Thyroid gland (tissue), 4 donors: ENCODE data around the gene FOXE3. TPM values are rescaled to one million over a fixed set of nuclear protein-coding genes. Genes with fewer than 3 reads are reported as not detected.
A peak's percentile ranks its signal among the peaks of the same experiment; 100 is the strongest.

Experiments
- DNase-seq, 2 donors: peaks; one replicate each; pipeline ENCODE4 v3.0.0-alpha.2; 2019
- H3K27ac ChIP-seq, 3 donors: fragments of 200-600 bp; sonication (generic); 1 replicate in 2 of 3; 2 replicates in 1 of 3; pipeline ENCODE4 v1.5.1; 2016 to 2019; ENCODE audit warnings: mild to moderate bottlenecking in 1 of 3, moderate library complexity in 1 of 3
- H3K27me3 ChIP-seq: fragments of 200-600 bp; sonication (generic); one replicate; pipeline ENCODE4 v1.5.1; 2019
- H3K36me3 ChIP-seq, 2 donors: fragments of 200-600 bp; sonication (generic); one replicate each; pipeline ENCODE4 v1.5.1; 2016 to 2019
- H3K4me1 ChIP-seq, 2 donors: fragments of 200-600 bp; sonication (generic); one replicate each; pipeline ENCODE4 v1.5.1; 2017 to 2019
- H3K4me3 ChIP-seq, 3 donors: fragments of 200-600 bp; sonication (generic); replicated peaks in 1 of 3; 1 replicate in 2 of 3; 2 replicates in 1 of 3; pipeline ENCODE4 v1.5.1; 2016; ENCODE audit warnings: mild to moderate bottlenecking in 1 of 3
- H3K9me3 ChIP-seq: fragments of 200-600 bp; sonication (generic); one replicate; pipeline ENCODE4 v1.5.1; 2017
- POLR2A ChIP-seq, 2 donors: fragments of 450-650 bp; IDR thresholded peaks; one replicate each; pipeline ENCODE4 v1.6.1; 2017; ENCODE audit warnings: antibody characterized with exemption in 2 of 2, mild to moderate bottlenecking in 2 of 2, moderate library complexity in 1 of 2
- WGBS, 2 donors: methylation state at CpG; one replicate each; pipeline ENCODE4 v1.1.5; 2017; 5-methylcytosine and 5-hydroxymethylcytosine counted together
- intact Hi-C: fragments of 100-400 bp; cut with DNase I; formaldehyde crosslinking; loops from one replicate; pipeline ENCODE4 v1.15.1; 2023
- total RNA-seq, 4 donors: library from RNA; depleted of rRNA; stranded (reverse); fragments of >200 nt; gene quantifications; one replicate each; pipeline ENCODE4 v1.2.3, GENCODE V29; 2016
- TF ChIP-seq, protein P1 (sequence below), 6 experiments: fragments of 200-600 bp in 3 of 6; fragments of 450-650 bp in 3 of 6; sonication (generic) in 3 of 6; IDR thresholded peaks; one replicate each; pipeline ENCODE4 v1.5.1; 2016 to 2019; ENCODE audit warnings: antibody characterized with exemption in 6 of 6, mild to moderate bottlenecking in 2 of 6, inconsistent platforms in 1 of 6, moderate library complexity in 1 of 6

FOXE3 gene
- total RNA-seq, 4 donors from 2014 or later, result not detected

DNA sequence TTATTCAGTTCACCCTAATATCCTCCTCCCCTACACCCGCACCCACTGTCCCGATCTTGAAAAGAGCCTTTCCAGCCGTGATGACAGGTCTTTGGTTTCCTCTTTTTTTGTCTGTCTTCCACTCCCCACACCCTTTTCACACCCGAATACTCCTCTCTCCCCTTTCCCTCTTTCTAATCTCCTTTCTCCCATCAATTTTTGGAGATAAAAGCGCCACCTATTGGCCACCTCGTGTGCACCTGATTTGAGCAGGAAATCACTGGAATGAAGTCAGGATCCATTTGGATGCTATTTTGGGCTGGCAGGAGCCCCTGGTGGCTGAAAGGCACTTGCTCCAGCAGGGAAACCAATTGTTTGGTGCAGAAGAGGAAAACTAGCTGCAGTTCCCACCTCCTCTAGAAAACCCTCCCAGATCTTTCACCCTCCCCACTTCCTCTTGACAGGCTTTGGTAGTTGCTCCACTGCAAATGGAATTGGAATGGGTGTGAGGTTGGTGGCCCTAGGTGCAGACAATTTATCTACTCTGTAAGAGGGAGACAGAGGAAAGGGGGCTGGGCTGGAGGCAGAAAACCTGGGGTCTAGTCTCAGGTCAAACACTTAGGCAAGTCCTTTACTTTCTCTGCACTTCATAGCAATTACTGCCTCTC is 8.4 kb downstream of the FOXE3 start:
- Histone ChIP-seq H3K9me3 (no peaks in the 10 kb centered on the region), H3K27ac (no peak overlapping the region), H3K4me1 (no peaks in the 10 kb centered on the region), H3K4me3 (no peak overlapping the region), H3K36me3 (no peaks in the 10 kb centered on the region), H3K27me3 (peaks cover 8% of the 10 kb centered on the region)
- intact Hi-C loops, result no loop called here
- DNase-seq, result peak in 1 of 2 donors; percentile 27
- 1 to 4% methylated on average over 6 of the region's 6 CpGs for WGBS, 2 donors
- TF ChIP-seq, protein P1, sequence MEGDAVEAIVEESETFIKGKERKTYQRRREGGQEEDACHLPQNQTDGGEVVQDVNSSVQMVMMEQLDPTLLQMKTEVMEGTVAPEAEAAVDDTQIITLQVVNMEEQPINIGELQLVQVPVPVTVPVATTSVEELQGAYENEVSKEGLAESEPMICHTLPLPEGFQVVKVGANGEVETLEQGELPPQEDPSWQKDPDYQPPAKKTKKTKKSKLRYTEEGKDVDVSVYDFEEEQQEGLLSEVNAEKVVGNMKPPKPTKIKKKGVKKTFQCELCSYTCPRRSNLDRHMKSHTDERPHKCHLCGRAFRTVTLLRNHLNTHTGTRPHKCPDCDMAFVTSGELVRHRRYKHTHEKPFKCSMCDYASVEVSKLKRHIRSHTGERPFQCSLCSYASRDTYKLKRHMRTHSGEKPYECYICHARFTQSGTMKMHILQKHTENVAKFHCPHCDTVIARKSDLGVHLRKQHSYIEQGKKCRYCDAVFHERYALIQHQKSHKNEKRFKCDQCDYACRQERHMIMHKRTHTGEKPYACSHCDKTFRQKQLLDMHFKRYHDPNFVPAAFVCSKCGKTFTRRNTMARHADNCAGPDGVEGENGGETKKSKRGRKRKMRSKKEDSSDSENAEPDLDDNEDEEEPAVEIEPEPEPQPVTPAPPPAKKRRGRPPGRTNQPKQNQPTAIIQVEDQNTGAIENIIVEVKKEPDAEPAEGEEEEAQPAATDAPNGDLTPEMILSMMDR (IDR thresholded peaks at IDR 0.05), result peak in 5 of 6 experiments; percentile 12 to 65 (median 40)
- no peak for TF ChIP-seq POLR2A (IDR thresholded peaks at IDR 0.05)

DNA sequence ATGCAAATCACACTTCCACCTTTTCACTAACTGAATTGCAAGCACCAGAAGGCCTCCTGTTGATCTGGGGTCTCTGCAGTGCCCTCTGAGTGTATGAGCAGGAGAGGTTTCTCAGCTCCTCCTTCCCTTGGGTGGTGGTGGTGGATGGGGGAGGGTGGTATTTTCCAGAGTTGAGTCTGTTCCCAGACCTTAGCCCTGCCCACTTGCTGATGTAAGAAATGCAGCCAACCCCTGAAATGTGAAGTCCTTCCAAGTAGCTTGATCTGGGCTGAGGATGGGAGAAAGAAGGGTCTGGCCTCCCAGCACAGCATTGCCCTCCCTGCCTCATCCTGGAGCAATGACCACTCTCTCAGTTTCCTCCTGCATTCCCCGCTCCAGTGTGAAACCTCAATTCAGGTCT is 15.4 kb downstream of the FOXE3 start:
- no peaks in the 10 kb centered on the region for H3K9me3 ChIP-seq
- peaks cover 29% of the 10 kb centered on the region for H3K27me3 ChIP-seq
- H3K27ac ChIP-seq, result no peak overlapping the region
- H3K4me3 ChIP-seq, result no peak overlapping the region
- no peak for TF ChIP-seq POLR2A (IDR thresholded peaks at IDR 0.05)
- TF ChIP-seq, protein P1 (IDR thresholded peaks at IDR 0.05), result no peak
- WGBS, 2 donors, result 86 to 100% methylated on average over 1 of the region's 1 CpG
- H3K4me1 ChIP-seq, result peaks cover 16 to 26% of the 10 kb centered on the region in 2 donors
- intact Hi-C loops, result loop anchor here (10.0 kb wide), 1 partner anchor 247 kb away; no protein-coding TSS in a partner anchor
- DNase-seq, result no peak
- no peaks in the 10 kb centered on the region for H3K36me3 ChIP-seq

DNA sequence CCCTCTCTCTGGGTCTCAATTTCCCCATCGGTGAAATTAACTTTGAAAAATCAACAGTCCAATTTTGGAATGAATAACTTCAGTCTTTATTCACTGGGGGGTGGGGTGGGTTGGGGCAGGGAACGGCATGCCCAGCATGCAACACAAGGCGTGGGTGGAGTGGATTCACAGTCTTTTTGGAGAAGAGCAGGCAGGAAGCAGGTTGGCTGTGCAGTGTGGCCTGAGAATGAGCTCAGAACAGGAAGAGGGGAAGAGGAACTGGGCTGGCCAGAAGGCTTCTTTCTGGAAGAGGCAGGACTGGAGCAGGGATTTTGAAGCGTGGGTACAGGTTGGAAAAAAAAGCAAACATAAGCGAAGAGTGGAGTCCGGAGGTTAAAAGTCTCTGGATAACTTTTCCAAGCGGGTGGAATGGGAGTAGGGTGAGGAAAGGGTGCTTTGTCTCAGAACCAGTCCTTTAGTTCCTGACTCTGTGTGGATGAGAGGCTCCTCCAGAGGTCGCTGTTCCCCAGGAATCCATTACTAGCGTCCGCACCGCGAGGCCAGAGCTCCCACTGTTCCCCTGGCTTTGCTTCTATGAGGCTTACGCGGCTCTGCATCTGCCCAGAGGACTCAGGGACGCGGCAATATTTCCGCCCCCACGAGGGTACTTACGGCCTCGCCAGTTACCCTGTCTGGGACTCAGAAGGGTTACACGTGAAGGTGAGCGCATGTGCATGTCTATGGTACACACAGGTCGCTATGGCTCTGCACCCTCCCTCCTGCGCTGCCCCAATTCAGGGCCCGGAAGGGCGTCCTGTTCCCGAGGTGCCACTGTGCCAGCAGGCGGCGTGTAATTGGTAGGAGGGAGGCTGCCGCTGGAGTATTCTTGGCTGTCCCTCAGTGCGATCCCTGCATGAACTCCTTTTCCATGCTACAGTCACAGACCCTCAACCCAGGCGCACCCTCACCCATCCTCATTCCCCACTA is 16.3 kb downstream of the FOXE3 start:
- H3K4me1 ChIP-seq, result peaks cover 21 to 32% of the 10 kb centered on the region in 2 donors
- TF ChIP-seq POLR2A (IDR thresholded peaks at IDR 0.05), result no peak
- TF ChIP-seq, protein P1 (IDR thresholded peaks at IDR 0.05), result peak in 5 of 6 experiments; percentile 22 to 76 (median 55)
- DNase-seq, result peak; percentile 74 to 77
- peaks cover 29% of the 10 kb centered on the region for H3K27me3 ChIP-seq
- no peak overlapping the region for H3K27ac ChIP-seq
- WGBS, 2 donors, result 13 to 20% methylated on average over 19 to 25 of the region's 32 CpGs
- H3K9me3 ChIP-seq, result no peaks in the 10 kb centered on the region
- no peak overlapping the region for H3K4me3 ChIP-seq
- H3K36me3 ChIP-seq, result no peaks in the 10 kb centered on the region
- intact Hi-C loops, result loop anchor here (10.0 kb wide), 1 partner anchor 248 kb away; no protein-coding TSS in a partner anchor

DNA sequence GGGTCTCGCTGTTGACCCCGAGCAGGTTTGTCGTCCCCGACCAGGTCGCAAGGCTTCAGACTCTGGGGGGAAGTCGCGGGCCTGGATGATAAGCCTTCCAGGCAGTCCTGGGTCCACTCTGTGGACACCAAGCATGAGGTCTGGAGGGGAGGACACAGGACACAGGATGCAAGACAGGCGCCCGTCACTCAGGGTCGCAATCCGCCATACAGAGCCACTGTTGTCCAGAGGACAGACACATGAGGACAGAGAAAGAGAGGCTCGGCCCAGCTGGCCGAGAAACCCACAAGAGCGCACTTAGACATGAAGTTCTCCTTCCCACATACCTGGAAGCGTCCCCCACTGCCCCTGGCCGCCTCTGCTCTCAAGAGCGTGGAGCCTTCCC is 16.9 kb downstream of the FOXE3 start:
- intact Hi-C loops, result loop anchor here (10.0 kb wide), 1 partner anchor 248 kb away; no protein-coding TSS in a partner anchor
- H3K36me3 ChIP-seq, result no peaks in the 10 kb centered on the region
- no peak for DNase-seq
- peaks cover 26% of the 10 kb centered on the region for H3K27me3 ChIP-seq
- no peak overlapping the region for H3K27ac ChIP-seq
- TF ChIP-seq POLR2A (IDR thresholded peaks at IDR 0.05), result no peak
- TF ChIP-seq, protein P1 (IDR thresholded peaks at IDR 0.05), result no peak
- WGBS, 2 donors, result 46 to 51% methylated on average over 10 to 11 of the region's 17 CpGs
- H3K4me1 ChIP-seq, result peaks cover 21 to 32% of the 10 kb centered on the region in 2 donors
- H3K9me3 ChIP-seq, result no peaks in the 10 kb centered on the region
- no peak overlapping the region for H3K4me3 ChIP-seq
